ENCODE data around the gene TPP1.

DNA sequence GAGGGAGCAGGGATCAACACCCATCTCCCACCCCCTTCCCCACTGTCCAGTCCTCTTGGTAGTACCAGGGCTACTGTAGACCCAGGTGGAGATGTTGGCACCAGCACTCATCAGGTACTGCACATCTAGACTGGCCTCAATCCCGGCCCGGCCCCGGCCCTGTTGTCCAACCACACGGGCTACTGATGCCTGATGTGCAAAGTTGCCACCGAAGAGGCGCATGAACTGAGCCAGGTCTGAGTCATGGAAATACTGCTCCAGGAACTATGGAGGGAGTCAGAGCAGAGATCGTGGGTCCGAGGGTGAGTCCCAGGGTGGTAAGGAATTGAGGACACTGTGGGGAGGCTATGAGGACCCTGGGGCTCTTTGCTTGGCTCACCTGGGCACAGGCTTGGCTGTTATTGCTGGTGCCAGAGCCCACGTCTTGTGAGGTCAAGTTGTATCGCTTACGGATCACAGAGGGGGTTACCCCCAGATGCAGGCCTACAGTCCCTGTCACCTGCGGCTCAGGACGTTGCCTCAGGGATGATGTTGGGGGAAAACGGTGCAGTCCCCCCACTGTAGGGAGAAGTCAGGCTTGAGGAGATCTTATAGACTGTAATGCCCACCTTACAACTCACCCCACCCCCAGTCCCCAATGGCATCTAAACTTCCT, 2.5 kb downstream of the TPP1 start:
- no peak for TF ChIP-seq TAF1 (IDR thresholded peaks at IDR 0.05; ENCODE audit: borderline replicate concordance, low read depth, low read length)
- TF ChIP-seq POLR2AphosphoS5 (IDR thresholded peaks at IDR 0.05; ENCODE audit: low read depth, low read length) = no peak

All from GM12892 (cell line).